SJSA1 (cell line): ENCODE measurements around the gene PIK3CA. TPM values are rescaled to one million over a fixed set of nuclear protein-coding genes. Genes with fewer than 3 reads are reported as not detected.
A peak's percentile ranks its signal among the peaks of the same experiment; 100 is the strongest.
"Not testable (repeated sequence)": the region's sequence is repeated elsewhere in the genome, so short reads cannot be mapped to it uniquely, and the experiment has no call there.

Source experiments
- DNase-seq, 2 experiments: peaks; one replicate each; pipeline ENCODE4 v3.0.0-alpha.2; 2015 to 2020; ENCODE audit warnings: low spot score in 2 of 2, low read depth in 1 of 2
- H3K27ac ChIP-seq: fragments of 250-450 bp; sonication (Bioruptor Pico); 2 replicates; pipeline ENCODE4 v1.5.1; 2020; ENCODE audit warnings: mild to moderate bottlenecking, moderate library complexity
- H3K27me3 ChIP-seq: fragments of 250-450 bp; sonication (Bioruptor Pico); replicated peaks from 2 replicates; pipeline ENCODE4 v1.5.1; 2020; ENCODE audit warnings: mild to moderate bottlenecking, moderate library complexity
- H3K36me3 ChIP-seq: fragments of 250-450 bp; sonication (Bioruptor Pico); 2 replicates; pipeline ENCODE4 v1.5.1; 2020; ENCODE audit warnings: mild to moderate bottlenecking
- H3K4me1 ChIP-seq: fragments of 250-450 bp; sonication (Bioruptor Pico); replicated peaks from 2 replicates; pipeline ENCODE4 v1.6.1; 2021; ENCODE audit warnings: mild to moderate bottlenecking
- H3K4me3 ChIP-seq: fragments of 250-450 bp; sonication (Bioruptor Pico); 2 replicates; pipeline ENCODE4 v1.5.1; 2020; ENCODE audit warnings: mild to moderate bottlenecking
- H3K9me3 ChIP-seq: fragments of 250-450 bp; sonication (Bioruptor Pico); replicated peaks from 2 replicates; pipeline ENCODE4 v1.5.1; 2020; ENCODE audit warnings: mild to moderate bottlenecking
- total RNA-seq: library from RNA; depleted of rRNA; stranded (reverse); fragments of >200 nt; shearing (Covaris generic); gene quantifications from 2 replicates; pipeline ENCODE4 v1.2.3, GENCODE V29; 2014

The PIK3CA gene
- total RNA-seq, 1 experiment from 2014 or later, result 22.2 TPM

GRCh38 chr3:179240299-179240698 lies 92.1 kb downstream of the PIK3CA start:
- not testable (repeated sequence) for H3K4me3 ChIP-seq, H3K27me3 ChIP-seq, H3K27ac ChIP-seq, DNase-seq, H3K4me1 ChIP-seq, H3K9me3 ChIP-seq
- H3K36me3 ChIP-seq, result peaks cover 12% of the 10 kb centered on the region

GRCh38 chr3:179242859-179243258 lies 94.7 kb downstream of the PIK3CA start:
- not testable (repeated sequence) for H3K27ac ChIP-seq, DNase-seq, H3K9me3 ChIP-seq, H3K4me1 ChIP-seq, H3K36me3 ChIP-seq, H3K27me3 ChIP-seq, H3K4me3 ChIP-seq

- Histone ChIP-seq H3K9me3 (no peaks in the 10 kb centered on the region), H3K27me3 (no peaks in the 10 kb centered on the region), H3K27ac (no peak overlapping the region), H3K4me1 (no peaks in the 10 kb centered on the region; the same call in 1 of the 2 replicates), H3K36me3 (peaks cover 9% of the 10 kb centered on the region; the same call in 1 of the 2 replicates), H3K4me3 (no peak overlapping the region)
- DNase-seq, result no peak
These were observed 96.7 kb downstream of the PIK3CA start for GRCh38 chr3:179244878-179245277.

GRCh38 chr3:179247289-179248015 lies 99.3 kb downstream of the PIK3CA start:
- no peaks in the 10 kb centered on the region for H3K27me3 ChIP-seq
- H3K9me3 ChIP-seq, result no peaks in the 10 kb centered on the region
- DNase-seq, result no peak
- H3K4me1 ChIP-seq, result no peaks in the 10 kb centered on the region; the same call in 1 of the 2 replicates
- no peak overlapping the region for H3K4me3 ChIP-seq
- H3K36me3 ChIP-seq, result peaks cover 19% of the 10 kb centered on the region; the same call in 1 of the 2 replicates
- no peak overlapping the region for H3K27ac ChIP-seq

GRCh38 chr3:179250803-179251476 lies 102.8 kb downstream of the PIK3CA start, which contains the start of gene KCNMB3:
TSS of gene KCNMB3 (minus strand) at chr3:179251114. CDS start at chr3:179250990, 124 bp downstream.
- Histone ChIP-seq H3K9me3 (no peaks in the 10 kb centered on the region), H3K27ac (no peak within 1 kb of the TSS), H3K4me3 (no peak within 1 kb of the TSS), H3K27me3 (no peaks in the 10 kb centered on the region), H3K36me3 (peaks cover 14% of the 10 kb centered on the region; the same call in 1 of the 2 replicates), H3K4me1 (no peaks in the 10 kb centered on the region)
- no peak for DNase-seq

- Histone ChIP-seq H3K4me3 (no peak overlapping the region), H3K9me3 (peaks cover 9% of the 10 kb centered on the region), H3K36me3 (no peaks in the 10 kb centered on the region), H3K4me1 (peaks cover 8% of the 10 kb centered on the region), H3K27ac (no peak overlapping the region), H3K27me3 (no peaks in the 10 kb centered on the region)
- no peak for DNase-seq
These were observed 108.7 kb downstream of the PIK3CA start for GRCh38 chr3:179256813-179257212.

GRCh38 chr3:179257742-179258141 lies 109.6 kb downstream of the PIK3CA start:
- not testable (repeated sequence) for H3K9me3 ChIP-seq, H3K27me3 ChIP-seq, H3K27ac ChIP-seq, H3K4me1 ChIP-seq, H3K4me3 ChIP-seq, H3K36me3 ChIP-seq, DNase-seq

- no peak for DNase-seq
These were observed 110.7 kb downstream of the PIK3CA start for GRCh38 chr3:179258820-179259219.

GRCh38 chr3:179259959-179260756 lies 112.0 kb downstream of the PIK3CA start:
- not testable (repeated sequence) for H3K36me3 ChIP-seq, H3K27ac ChIP-seq, H3K4me1 ChIP-seq, DNase-seq, H3K27me3 ChIP-seq, H3K9me3 ChIP-seq
- peak overlapping the region; percentile 60 for H3K4me3 ChIP-seq

More at GRCh38 chr3:179258820-179259219, 110.7 kb downstream of the PIK3CA start:
- peaks cover 8% of the 10 kb centered on the region for H3K4me1 ChIP-seq
- H3K27ac ChIP-seq, result no peak overlapping the region
- no peaks in the 10 kb centered on the region for H3K36me3 ChIP-seq
- no peak overlapping the region for H3K4me3 ChIP-seq
- H3K9me3 ChIP-seq, result peaks cover 9% of the 10 kb centered on the region
- H3K27me3 ChIP-seq, result no peaks in the 10 kb centered on the region

- Histone ChIP-seq H3K27me3 (no peaks in the 10 kb centered on the region), H3K4me1 (peaks cover 8% of the 10 kb centered on the region), H3K36me3 (no peaks in the 10 kb centered on the region), H3K4me3 (peak overlapping the region; percentile 60), H3K9me3 (peaks cover 9% of the 10 kb centered on the region), H3K27ac (peak overlapping the region; percentile 54)
- peak; percentile 57 to 69 for DNase-seq
These were observed 113.0 kb downstream of the PIK3CA start for GRCh38 chr3:179260949-179261765.

GRCh38 chr3:179263134-179263533 lies 115.0 kb downstream of the PIK3CA start:
- Histone ChIP-seq H3K4me3 (no peak overlapping the region), H3K9me3 (peaks cover 9% of the 10 kb centered on the region), H3K27me3 (no peaks in the 10 kb centered on the region), H3K27ac (no peak overlapping the region), H3K36me3 (no peaks in the 10 kb centered on the region), H3K4me1 (peaks cover 8% of the 10 kb centered on the region)
- DNase-seq, result no peak

- Histone ChIP-seq H3K4me1 (peaks cover 11% of the 10 kb centered on the region), H3K4me3 (no peak overlapping the region), H3K27me3 (no peaks in the 10 kb centered on the region), H3K36me3 (no peaks in the 10 kb centered on the region), H3K27ac (no peak overlapping the region), H3K9me3 (peaks cover 9% of the 10 kb centered on the region)
- no peak for DNase-seq
These were observed 116.3 kb downstream of the PIK3CA start for GRCh38 chr3:179264449-179264848.

GRCh38 chr3:179265092-179265491 lies 116.9 kb downstream of the PIK3CA start:
- DNase-seq, result no peak

More at GRCh38 chr3:179265092-179265491, 116.9 kb downstream of the PIK3CA start:
- Histone ChIP-seq H3K4me3 (no peak overlapping the region), H3K36me3 (no peaks in the 10 kb centered on the region), H3K4me1 (peaks cover 11% of the 10 kb centered on the region), H3K27me3 (no peaks in the 10 kb centered on the region), H3K27ac (no peak overlapping the region), H3K9me3 (peaks cover 9% of the 10 kb centered on the region)
